K562 (cell line): ENCODE results near the gene C2. TPM values are rescaled to one million over a fixed set of nuclear protein-coding genes. Genes with fewer than 3 reads are reported as not detected.

Source experiments
- FOXA1 ChIP-seq: fragments of 450-650 bp; IDR thresholded peaks from 2 replicates; pipeline ENCODE4 v1.6.1; 2016; ENCODE audit warnings: mild to moderate bottlenecking, borderline replicate concordance
- FOXP1 ChIP-seq: sonication (generic); formaldehyde crosslinking; IDR thresholded peaks from 2 replicates; pipeline ENCODE4 v1.8.0; 2022; ENCODE audit warnings: mild to moderate bottlenecking, missing genetic modification reagents
- HDAC1 ChIP-seq, 2 experiments: fragments of 450-650 bp; IDR thresholded peaks; 2 replicates each; pipeline ENCODE4 v1.6.1; 2016 to 2017; ENCODE audit warnings: inconsistent platforms in 1 of 2, mild to moderate bottlenecking in 1 of 2, moderate library complexity in 1 of 2
- KDM2B ChIP-seq: fragments of 250-450 bp; sonication (Bioruptor Pico); IDR thresholded peaks from 2 replicates; pipeline ENCODE4 v1.8.0; 2021; ENCODE audit warnings: mild to moderate bottlenecking, moderate library complexity
- NFE2 ChIP-seq: IDR thresholded peaks from 2 replicates; pipeline ENCODE4 v1.6.1; 2014; ENCODE audit warnings: antibody characterized with exemption, low read depth
- RBM22 ChIP-seq: fragments of 200-400 bp; formaldehyde crosslinking; IDR thresholded peaks from 2 replicates; pipeline ENCODE4 v1.6.1; 2018; ENCODE audit warnings: low read length, low read depth; ENCODE audit not compliant: poor library complexity, severe bottlenecking
- STAG1 ChIP-seq: sonication (generic); formaldehyde crosslinking; IDR thresholded peaks from 2 replicates; pipeline ENCODE4 v1.5.0; 2020; ENCODE audit warnings: missing genetic modification reagents, borderline replicate concordance
- ZNF140 ChIP-seq: fragments of 250-450 bp; sonication (Bioruptor Pico); IDR thresholded peaks from 2 replicates; pipeline ENCODE4 v1.8.0; 2021; ENCODE audit warnings: moderate library complexity, mild to moderate bottlenecking, inconsistent platforms
- ZNF551 ChIP-seq: fragments of 250-450 bp; sonication (Bioruptor Pico); IDR thresholded peaks from 2 replicates; pipeline ENCODE4 v1.5.0; 2021; ENCODE audit warnings: mild to moderate bottlenecking, moderate library complexity
- polyA plus RNA-seq, 8 experiments: library from polyadenylated mRNA; depleted of rRNA in 4 of 8; stranded (reverse) in 5 of 8; unstranded in 3 of 8; fragments of >200 nt; fragmentation: Nextera tagmentation in 2 of 8; fragmentation: Illumina TruSeq in 1 of 8; extraction: Ambion mirVana in 2 of 8; extraction: Trizol in 1 of 8; gene quantifications; 2 replicates each; pipeline versions ENCODE4 v1.2.1 to v1.2.3, GENCODE V29; 2011 to 2014; ENCODE audit warnings: inconsistent platforms in 1 of 8, missing spikeins in 1 of 8
- total RNA-seq, 7 experiments: library from RNA; depleted of rRNA in 6 of 7; stranded (reverse); fragments of >200 nt in 6 of 7; fragmentation: Illumina TruSeq in 2 of 7; extraction: Trizol in 2 of 7; gene quantifications; 2 replicates each; pipeline versions ENCODE4 v1.2.1 to v1.2.3, GENCODE V29; 2011 to 2021; ENCODE audit warnings: low replicate concordance in 1 of 7
- TF ChIP-seq, protein P1 (sequence below), 2 experiments: fragments of 450-650 bp; IDR thresholded peaks; 2 replicates each; pipeline ENCODE4 v1.6.1; 2016; ENCODE audit warnings: mild to moderate bottlenecking in 2 of 2, borderline replicate concordance in 1 of 2, low read depth in 1 of 2, moderate library complexity in 1 of 2
- TF ChIP-seq, protein P2 (sequence below): fragments of 450-650 bp; formaldehyde crosslinking; conservative IDR thresholded peaks from 2 replicates; pipeline ENCODE4 v1.4.0; 2022; ENCODE audit warnings: mild to moderate bottlenecking, missing genetic modification characterization
- TF ChIP-seq, protein P3 (sequence below): fragments of 450-650 bp; conservative IDR thresholded peaks from 2 replicates; pipeline ENCODE4 v1.6.1; 2016; ENCODE audit warnings: missing genetic modification characterization, low read depth, mild to moderate bottlenecking, missing compliant biosample characterization, moderate library complexity

C2 gene
- total and polyA plus RNA-seq, 9 of the 15 experiments (the other 6 are each of a cell fraction or from before 2014, with no cell fraction given) = 0.05 to 1.1 (median 0.39) TPM; not detected in 1

DNA sequence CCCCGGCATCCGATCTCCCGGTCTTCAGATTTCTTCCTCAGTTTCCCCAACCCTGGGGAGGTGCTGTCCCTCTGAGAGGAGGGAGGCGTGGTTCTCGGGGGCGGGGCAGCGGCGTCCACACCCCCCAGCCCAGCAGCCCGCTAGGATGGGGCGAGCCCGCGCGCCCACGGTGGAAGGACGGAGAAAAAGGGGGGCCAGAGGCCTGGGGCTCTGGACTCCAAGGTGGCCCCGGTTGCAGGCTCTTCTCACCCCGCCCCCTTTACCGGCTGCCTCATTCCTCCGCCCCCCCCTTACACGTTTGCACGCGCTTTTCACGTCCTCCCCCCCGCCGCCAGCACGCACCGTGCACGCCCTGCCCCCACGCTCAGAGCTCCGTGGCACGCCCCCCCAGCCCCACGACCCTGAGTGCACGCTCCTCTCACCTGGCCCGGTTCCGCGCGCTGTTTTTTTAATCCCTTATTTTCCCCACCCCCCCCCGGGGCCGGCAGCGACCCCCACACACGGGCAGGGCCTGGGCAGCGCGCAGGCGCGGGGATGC lies 26.0 kb upstream of the C2 start (continued):
- 0 out of 4 replicates have a peak, but pooled peaks of 1 of the 2 experiments have one; percentile 28 for TF ChIP-seq HDAC1 (IDR thresholded peaks at IDR 0.05)
- TF ChIP-seq, protein P1, sequence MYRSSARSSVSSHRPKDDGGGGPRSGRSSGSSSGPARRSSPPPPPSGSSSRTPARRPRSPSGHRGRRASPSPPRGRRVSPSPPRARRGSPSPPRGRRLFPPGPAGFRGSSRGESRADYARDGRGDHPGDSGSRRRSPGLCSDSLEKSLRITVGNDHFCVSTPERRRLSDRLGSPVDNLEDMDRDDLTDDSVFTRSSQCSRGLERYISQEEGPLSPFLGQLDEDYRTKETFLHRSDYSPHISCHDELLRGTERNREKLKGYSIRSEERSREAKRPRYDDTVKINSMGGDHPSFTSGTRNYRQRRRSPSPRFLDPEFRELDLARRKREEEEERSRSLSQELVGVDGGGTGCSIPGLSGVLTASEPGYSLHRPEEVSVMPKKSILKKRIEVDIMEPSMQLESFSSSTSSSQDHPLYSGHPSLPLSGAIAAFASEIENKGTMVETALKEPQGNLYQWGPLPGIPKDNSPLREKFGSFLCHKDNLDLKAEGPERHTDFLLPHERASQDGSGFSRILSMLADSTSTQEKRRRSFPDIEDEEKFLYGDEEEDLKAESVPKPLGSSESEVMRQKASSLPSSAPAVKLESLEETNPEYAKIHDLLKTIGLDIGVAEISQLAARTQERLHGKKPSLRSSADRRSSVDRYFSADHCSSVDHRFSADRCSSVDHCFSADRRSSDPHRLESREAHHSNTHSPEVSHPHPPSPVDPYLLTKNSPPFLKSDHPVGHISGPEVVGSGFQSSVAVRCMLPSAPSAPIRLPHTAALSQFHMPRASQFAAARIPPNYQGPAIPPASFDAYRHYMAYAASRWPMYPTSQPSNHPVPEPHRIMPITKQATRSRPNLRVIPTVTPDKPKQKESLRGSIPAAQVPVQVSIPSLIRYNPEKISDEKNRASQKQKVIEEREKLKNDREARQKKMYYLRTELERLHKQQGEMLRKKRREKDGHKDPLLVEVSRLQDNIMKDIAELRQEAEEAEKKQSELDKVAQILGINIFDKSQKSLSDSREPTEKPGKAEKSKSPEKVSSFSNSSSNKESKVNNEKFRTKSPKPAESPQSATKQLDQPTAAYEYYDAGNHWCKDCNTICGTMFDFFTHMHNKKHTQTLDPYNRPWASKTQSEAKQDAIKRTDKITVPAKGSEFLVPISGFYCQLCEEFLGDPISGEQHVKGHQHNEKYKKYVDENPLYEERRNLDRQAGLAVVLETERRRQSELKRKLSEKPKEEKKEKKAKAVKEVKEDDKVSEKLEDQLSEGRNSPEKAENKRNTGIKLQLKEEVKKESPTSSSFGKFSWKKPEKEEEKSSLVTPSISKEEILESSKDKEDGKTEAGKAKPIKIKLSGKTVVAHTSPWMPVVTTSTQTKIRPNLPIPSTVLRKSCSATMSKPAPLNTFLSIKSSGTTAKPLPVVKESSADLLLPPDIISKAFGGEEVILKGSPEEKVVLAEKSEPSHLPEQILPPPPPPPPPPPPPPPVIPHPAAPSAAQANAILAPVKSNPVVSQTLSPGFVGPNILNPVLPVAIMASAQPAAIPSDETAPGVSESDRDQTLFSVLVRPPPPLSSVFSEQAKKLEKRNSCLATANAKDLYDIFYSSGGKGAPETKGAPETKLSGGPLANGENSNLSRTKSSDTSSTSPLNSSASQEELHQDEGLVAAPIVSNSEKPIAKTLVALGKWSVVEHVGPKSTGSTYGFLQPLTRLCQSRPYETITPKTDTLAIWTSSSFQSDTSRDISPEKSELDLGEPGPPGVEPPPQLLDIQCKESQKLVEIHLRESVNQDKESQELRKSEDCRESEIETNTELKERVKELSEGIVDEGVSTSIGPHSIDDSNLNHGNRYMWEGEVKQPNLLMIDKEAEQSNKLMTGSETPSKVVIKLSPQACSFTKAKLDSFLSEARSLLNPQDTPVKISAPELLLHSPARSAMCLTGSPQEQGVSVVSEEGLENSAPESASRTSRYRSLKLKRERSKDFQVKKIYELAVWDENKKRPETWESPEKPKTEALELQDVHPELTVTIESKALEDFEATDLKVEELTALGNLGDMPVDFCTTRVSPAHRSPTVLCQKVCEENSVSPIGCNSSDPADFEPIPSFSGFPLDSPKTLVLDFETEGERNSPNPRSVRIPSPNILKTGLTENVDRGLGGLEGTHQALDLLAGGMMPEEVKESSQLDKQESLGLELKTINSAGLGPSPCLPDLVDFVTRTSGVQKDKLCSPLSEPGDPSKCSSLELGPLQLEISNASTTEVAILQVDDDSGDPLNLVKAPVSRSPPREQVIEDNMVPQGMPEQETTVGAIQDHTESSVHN (IDR thresholded peaks at IDR 0.05; ENCODE audit: borderline replicate concordance in 1 of 2, low read depth in 1 of 2) = no peak
- TF ChIP-seq, protein P2, sequence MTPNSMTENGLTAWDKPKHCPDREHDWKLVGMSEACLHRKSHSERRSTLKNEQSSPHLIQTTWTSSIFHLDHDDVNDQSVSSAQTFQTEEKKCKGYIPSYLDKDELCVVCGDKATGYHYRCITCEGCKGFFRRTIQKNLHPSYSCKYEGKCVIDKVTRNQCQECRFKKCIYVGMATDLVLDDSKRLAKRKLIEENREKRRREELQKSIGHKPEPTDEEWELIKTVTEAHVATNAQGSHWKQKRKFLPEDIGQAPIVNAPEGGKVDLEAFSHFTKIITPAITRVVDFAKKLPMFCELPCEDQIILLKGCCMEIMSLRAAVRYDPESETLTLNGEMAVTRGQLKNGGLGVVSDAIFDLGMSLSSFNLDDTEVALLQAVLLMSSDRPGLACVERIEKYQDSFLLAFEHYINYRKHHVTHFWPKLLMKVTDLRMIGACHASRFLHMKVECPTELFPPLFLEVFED (CRISPR knock-in tag) = no peak
- TF ChIP-seq FOXP1 (CRISPR knock-in tag) = peak; percentile 8; the same call in 1 of the 2 replicates
- no peak for TF ChIP-seq NFE2
- no peak for TF ChIP-seq ZNF551
- no peak for TF ChIP-seq STAG1 (CRISPR knock-in tag)
- no peak for TF ChIP-seq ZNF140
- TF ChIP-seq FOXA1 = no peak
- TF ChIP-seq, protein P3, sequence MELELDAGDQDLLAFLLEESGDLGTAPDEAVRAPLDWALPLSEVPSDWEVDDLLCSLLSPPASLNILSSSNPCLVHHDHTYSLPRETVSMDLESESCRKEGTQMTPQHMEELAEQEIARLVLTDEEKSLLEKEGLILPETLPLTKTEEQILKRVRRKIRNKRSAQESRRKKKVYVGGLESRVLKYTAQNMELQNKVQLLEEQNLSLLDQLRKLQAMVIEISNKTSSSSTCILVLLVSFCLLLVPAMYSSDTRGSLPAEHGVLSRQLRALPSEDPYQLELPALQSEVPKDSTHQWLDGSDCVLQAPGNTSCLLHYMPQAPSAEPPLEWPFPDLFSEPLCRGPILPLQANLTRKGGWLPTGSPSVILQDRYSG (tag) = no peak
- TF ChIP-seq RBM22 = peak; percentile 80
- TF ChIP-seq KDM2B (CRISPR knock-in tag) = no peak
